ENCODE measurements around the gene SRM.

SRM gene

DNA sequence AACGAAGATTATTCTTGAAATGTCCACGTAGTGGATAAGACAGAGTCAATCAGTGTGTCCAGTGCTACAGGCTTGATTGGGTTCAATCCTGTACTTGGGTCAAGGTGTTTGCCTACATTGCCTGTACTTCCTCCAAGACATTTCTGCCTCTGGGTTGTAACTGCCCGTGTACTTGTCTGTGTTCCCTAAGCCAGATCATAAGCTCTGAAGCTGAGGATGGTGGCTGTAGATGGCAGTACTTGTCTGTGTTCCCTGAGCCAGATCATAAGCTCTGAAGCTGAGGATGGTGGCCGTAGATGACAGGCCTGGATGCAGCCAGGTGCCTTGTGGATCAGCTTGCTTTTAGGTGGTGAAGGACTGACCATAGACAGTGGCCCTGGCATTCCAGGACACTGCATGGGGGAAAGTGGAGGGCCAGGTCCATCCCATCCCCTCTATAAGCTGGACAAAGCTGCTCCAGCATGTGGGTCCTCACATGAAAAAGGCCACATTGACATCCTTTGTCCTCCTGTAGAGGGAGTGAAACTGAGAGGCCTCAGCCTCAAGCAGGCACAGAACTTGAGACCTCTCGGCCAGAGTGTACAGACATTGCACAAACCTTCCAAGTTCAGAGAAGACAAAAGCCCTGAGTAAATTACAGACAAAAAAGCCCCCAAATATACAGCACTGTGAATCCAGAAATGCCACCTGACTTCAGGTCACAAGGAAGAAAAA, 2.0 kb upstream of the SRM start:
- no peak for TF ChIP-seq TAF1 (IDR thresholded peaks at IDR 0.05; ENCODE audit: borderline replicate concordance, insufficient read depth, low read length)
- TF ChIP-seq, protein P1, sequence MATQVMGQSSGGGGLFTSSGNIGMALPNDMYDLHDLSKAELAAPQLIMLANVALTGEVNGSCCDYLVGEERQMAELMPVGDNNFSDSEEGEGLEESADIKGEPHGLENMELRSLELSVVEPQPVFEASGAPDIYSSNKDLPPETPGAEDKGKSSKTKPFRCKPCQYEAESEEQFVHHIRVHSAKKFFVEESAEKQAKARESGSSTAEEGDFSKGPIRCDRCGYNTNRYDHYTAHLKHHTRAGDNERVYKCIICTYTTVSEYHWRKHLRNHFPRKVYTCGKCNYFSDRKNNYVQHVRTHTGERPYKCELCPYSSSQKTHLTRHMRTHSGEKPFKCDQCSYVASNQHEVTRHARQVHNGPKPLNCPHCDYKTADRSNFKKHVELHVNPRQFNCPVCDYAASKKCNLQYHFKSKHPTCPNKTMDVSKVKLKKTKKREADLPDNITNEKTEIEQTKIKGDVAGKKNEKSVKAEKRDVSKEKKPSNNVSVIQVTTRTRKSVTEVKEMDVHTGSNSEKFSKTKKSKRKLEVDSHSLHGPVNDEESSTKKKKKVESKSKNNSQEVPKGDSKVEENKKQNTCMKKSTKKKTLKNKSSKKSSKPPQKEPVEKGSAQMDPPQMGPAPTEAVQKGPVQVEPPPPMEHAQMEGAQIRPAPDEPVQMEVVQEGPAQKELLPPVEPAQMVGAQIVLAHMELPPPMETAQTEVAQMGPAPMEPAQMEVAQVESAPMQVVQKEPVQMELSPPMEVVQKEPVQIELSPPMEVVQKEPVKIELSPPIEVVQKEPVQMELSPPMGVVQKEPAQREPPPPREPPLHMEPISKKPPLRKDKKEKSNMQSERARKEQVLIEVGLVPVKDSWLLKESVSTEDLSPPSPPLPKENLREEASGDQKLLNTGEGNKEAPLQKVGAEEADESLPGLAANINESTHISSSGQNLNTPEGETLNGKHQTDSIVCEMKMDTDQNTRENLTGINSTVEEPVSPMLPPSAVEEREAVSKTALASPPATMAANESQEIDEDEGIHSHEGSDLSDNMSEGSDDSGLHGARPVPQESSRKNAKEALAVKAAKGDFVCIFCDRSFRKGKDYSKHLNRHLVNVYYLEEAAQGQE (IDR thresholded peaks at IDR 0.05; ENCODE audit: insufficient read depth in 1 of 2, low read depth in 2 of 2, low read length in 2 of 2), result no peak
- no peak for TF ChIP-seq FOXP2 (optimal IDR thresholded peaks at IDR 0.05; ENCODE audit: borderline replicate concordance, extremely low read depth, extremely low read length, insufficient read depth)
- TF ChIP-seq POLR2AphosphoS5 (IDR thresholded peaks at IDR 0.05; ENCODE audit: low read depth, low read length), result no peak
- TF ChIP-seq SIN3A (IDR thresholded peaks at IDR 0.05; ENCODE audit: borderline replicate concordance, insufficient read depth, low read length), result no peak

DNA sequence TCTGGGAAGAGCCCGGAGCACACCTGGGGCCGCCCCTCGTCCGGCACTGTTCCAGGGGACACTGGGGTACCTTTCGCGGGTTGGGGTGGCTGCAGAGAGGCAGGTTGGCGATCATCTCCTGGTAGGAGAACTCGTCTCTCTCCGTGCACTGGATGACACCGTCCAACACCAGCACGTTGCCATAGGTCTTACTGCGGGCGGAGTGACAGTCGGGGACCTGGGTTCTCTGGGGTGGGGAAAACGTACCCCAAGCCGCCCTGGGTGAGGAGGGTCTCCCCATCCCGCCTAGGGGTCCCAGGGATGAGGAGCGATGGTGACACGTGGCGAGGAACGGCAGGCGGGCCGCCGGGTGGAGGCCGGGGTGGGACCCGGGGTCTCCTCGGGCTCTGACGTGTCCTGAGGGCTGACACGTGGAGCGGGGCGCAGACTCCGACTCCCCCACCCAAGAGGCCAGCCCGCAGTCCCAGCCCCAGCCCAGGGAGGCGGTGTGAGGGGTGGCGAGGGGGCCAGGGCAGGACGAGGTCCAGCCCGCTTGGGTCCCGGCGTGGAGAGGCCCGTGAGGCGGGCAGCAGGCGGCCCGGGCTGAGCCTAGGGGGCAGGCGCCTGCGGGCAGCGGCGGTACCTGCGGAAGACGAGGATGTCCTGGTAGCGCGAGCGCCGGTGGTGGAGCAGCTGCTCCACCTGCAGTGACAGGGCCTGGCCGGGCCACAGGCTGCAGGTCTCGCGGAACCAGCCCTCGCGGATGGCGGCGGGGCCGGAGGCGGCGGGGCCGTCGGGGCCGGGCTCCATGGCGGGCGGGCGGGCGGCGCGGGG, 457 bp downstream of the SRM start:
- TF ChIP-seq, protein P1 (IDR thresholded peaks at IDR 0.05; ENCODE audit: insufficient read depth in 1 of 2, low read depth in 2 of 2, low read length in 2 of 2), result no peak
- TF ChIP-seq TAF1 (IDR thresholded peaks at IDR 0.05; ENCODE audit: borderline replicate concordance, insufficient read depth, low read length) (no peak), SIN3A (IDR thresholded peaks at IDR 0.05; ENCODE audit: borderline replicate concordance, insufficient read depth, low read length) (no peak), POLR2AphosphoS5 (IDR thresholded peaks at IDR 0.05; ENCODE audit: low read depth, low read length) (no peak), FOXP2 (optimal IDR thresholded peaks at IDR 0.05; ENCODE audit: borderline replicate concordance, extremely low read depth, extremely low read length, insufficient read depth) (no peak)

DNA sequence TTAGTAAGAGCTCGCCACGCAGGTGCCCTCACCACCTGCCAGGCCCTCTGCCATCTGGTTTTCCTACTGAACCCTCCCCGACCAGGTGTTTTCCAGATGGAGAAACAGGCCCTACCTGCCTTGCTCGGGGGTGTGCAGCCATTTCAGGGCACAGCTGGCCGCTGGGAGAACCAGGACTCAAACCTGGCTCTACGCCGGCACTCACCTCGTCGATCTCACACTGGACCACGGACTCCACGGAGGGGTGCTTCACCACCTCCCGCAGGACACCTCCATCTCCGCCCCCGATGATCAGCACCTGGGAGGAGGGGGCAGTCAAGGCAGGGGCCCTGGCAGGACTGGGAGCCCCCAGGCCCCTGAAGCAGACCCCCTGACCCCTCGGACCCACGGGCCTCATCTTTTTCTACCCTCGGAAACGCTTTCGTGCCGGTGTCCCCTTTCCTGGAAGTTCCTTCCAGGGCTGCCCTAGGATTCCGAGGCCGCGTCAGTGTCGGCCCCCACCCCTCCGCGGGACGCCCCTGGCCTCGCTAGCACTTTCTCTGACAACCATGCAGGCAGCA, 1.1 kb downstream of the SRM start:
- TF ChIP-seq SIN3A (IDR thresholded peaks at IDR 0.05; ENCODE audit: borderline replicate concordance, insufficient read depth, low read length) (no peak), FOXP2 (optimal IDR thresholded peaks at IDR 0.05; ENCODE audit: borderline replicate concordance, extremely low read depth, extremely low read length, insufficient read depth) (no peak), TAF1 (IDR thresholded peaks at IDR 0.05; ENCODE audit: borderline replicate concordance, insufficient read depth, low read length) (no peak), POLR2AphosphoS5 (IDR thresholded peaks at IDR 0.05; ENCODE audit: low read depth, low read length) (no peak)
- TF ChIP-seq, protein P1 (IDR thresholded peaks at IDR 0.05; ENCODE audit: insufficient read depth in 1 of 2, low read depth in 2 of 2, low read length in 2 of 2), result no peak

DNA sequence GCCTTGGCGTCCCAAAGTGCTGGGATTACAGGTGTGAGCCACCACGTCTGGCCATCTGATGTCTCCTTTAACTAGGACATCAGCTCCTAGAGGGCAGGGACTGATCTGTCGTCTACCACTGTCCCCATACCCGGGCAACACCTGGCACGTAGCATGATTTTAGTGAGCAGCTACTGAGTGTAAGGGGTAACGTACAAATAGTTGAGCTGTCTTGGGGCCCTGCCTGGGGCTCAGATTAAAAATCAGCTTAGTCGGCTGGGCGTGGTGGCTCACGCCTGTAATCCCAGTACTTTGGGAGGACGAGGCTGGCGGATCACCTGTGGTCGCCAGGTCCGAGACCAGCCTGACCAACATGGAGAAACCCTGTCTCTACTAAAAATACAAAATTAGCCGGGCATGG, 1.8 kb downstream of the SRM start:
- TF ChIP-seq, protein P1 (IDR thresholded peaks at IDR 0.05; ENCODE audit: insufficient read depth in 1 of 2, low read depth in 2 of 2, low read length in 2 of 2), result no peak
- TF ChIP-seq TAF1 (IDR thresholded peaks at IDR 0.05; ENCODE audit: borderline replicate concordance, insufficient read depth, low read length) (no peak), POLR2AphosphoS5 (IDR thresholded peaks at IDR 0.05; ENCODE audit: low read depth, low read length) (no peak), SIN3A (IDR thresholded peaks at IDR 0.05; ENCODE audit: borderline replicate concordance, insufficient read depth, low read length) (no peak), FOXP2 (optimal IDR thresholded peaks at IDR 0.05; ENCODE audit: borderline replicate concordance, extremely low read depth, extremely low read length, insufficient read depth) (no peak)

Measured in PFSK-1 (cell line).